CD14-positive monocyte (primary cell): ENCODE data around the gene DEPDC5. TPM values are rescaled to one million over a fixed set of nuclear protein-coding genes. Genes with fewer than 3 reads are reported as not detected.

ENCODE experiments used
- DNase-seq, 3 donors: peaks; one replicate each; pipeline ENCODE4 v3.0.0-alpha.2; 2011 to 2022
- H2AFZ ChIP-seq: 2 replicates; pipeline ENCODE4 v1.6.0; 2012; ENCODE audit warnings: mild to moderate bottlenecking, low read depth, low read length, inconsistent platforms; ENCODE audit not compliant: insufficient read depth, poor library complexity, severe bottlenecking
- H3K27ac ChIP-seq, 2 donors: 1 replicate in 1 of 2; 2 replicates in 1 of 2; pipeline ENCODE4 v1.5.1; 2012 to 2013; ENCODE audit warnings: low read length in 2 of 2, control low read depth in 1 of 2, inconsistent platforms in 1 of 2, low read depth in 1 of 2, mild to moderate bottlenecking in 1 of 2
- H3K27me3 ChIP-seq, 2 donors: one replicate each; pipeline versions ENCODE4 v1.6.0 to v1.6.1; 2011 to 2013; ENCODE audit warnings: low read length in 2 of 2; ENCODE audit not compliant: control insufficient read depth in 2 of 2, insufficient read depth in 2 of 2
- H3K36me3 ChIP-seq, 2 donors: replicated peaks in 1 of 2; 1 replicate in 1 of 2; 2 replicates in 1 of 2; pipeline versions ENCODE4 v1.5.1 to v1.6.1; 2012 to 2013; ENCODE audit warnings: low read length in 2 of 2, control low read depth in 1 of 2, inconsistent platforms in 1 of 2, mild to moderate bottlenecking in 1 of 2; ENCODE audit not compliant: insufficient read depth in 2 of 2, control insufficient read depth in 1 of 2
- H3K4me1 ChIP-seq, 2 donors: 1 replicate in 1 of 2; 2 replicates in 1 of 2; pipeline versions ENCODE4 v1.5.1 to v1.6.1; 2012 to 2013; ENCODE audit warnings: low read length in 2 of 2, control low read depth in 1 of 2, inconsistent platforms in 1 of 2, mild to moderate bottlenecking in 1 of 2, moderate library complexity in 1 of 2; ENCODE audit not compliant: insufficient read depth in 2 of 2, control insufficient read depth in 1 of 2
- H3K4me2 ChIP-seq: replicated peaks from 2 replicates; pipeline ENCODE3; 2012; ENCODE audit warnings: low read length, moderate library complexity, mild to moderate bottlenecking; ENCODE audit not compliant: poor library complexity, severe bottlenecking; ENCODE audit errors: extremely low read depth
- H3K4me3 ChIP-seq, 3 experiments: fragments of 200-600 bp in 1 of 3; sonication (generic) in 1 of 3; replicated peaks in 1 of 3; 1 replicate in 2 of 3; 2 replicates in 1 of 3; pipeline ENCODE4 v1.5.1; 2011 to 2013; ENCODE audit warnings: low read length in 3 of 3, mild to moderate bottlenecking in 3 of 3, control low read depth in 2 of 3, low read depth in 2 of 3, inconsistent platforms in 1 of 3, moderate library complexity in 1 of 3
- H3K79me2 ChIP-seq: 2 replicates; pipeline ENCODE4 v1.6.0; 2012; ENCODE audit warnings: mild to moderate bottlenecking, control low read depth, inconsistent platforms, low read length, moderate library complexity; ENCODE audit not compliant: insufficient read depth
- H3K9ac ChIP-seq: 2 replicates; pipeline ENCODE4 v1.6.0; 2017; ENCODE audit warnings: low read length, mild to moderate bottlenecking; ENCODE audit not compliant: insufficient read depth, poor library complexity, severe bottlenecking
- H3K9me3 ChIP-seq, 2 donors: replicated peaks in 1 of 2; 1 replicate in 1 of 2; 2 replicates in 1 of 2; pipeline versions ENCODE4 v1.5.1 to v1.6.1; 2012 to 2013; ENCODE audit warnings: low read length in 2 of 2, control low read depth in 1 of 2; ENCODE audit not compliant: control insufficient read depth in 1 of 2, insufficient read depth in 1 of 2
- H4K20me1 ChIP-seq: 2 replicates; pipeline ENCODE4 v1.6.0; 2012; ENCODE audit warnings: mild to moderate bottlenecking, low read length, control low read depth, moderate library complexity; ENCODE audit not compliant: insufficient read depth
- H3K27ac Mint-ChIP-seq, 7 donors: one replicate each; pipeline ENCODE4 v1.8.0; 2020; ENCODE audit warnings: mild to moderate bottlenecking in 7 of 7, mixed read lengths in 7 of 7, moderate library complexity in 6 of 7, inconsistent platforms in 2 of 7
- H3K27me3 Mint-ChIP-seq, 3 donors: one replicate each; pipeline ENCODE4 v1.8.0; 2021 to 2022; ENCODE audit warnings: low read depth in 3 of 3, mild to moderate bottlenecking in 3 of 3, mixed read lengths in 3 of 3, moderate library complexity in 3 of 3, inconsistent platforms in 1 of 3
- H3K36me3 Mint-ChIP-seq, 2 donors: one replicate each; pipeline ENCODE4 v1.8.0; 2020; ENCODE audit warnings: mixed read lengths in 2 of 2, inconsistent platforms in 1 of 2, mild to moderate bottlenecking in 1 of 2
- H3K4me1 Mint-ChIP-seq: one replicate; pipeline ENCODE4 v1.8.0; 2020; ENCODE audit warnings: mild to moderate bottlenecking, mixed read lengths
- H3K4me3 Mint-ChIP-seq, 2 donors: one replicate each; pipeline ENCODE4 v1.8.0; 2020; ENCODE audit warnings: mild to moderate bottlenecking in 2 of 2, mixed read lengths in 2 of 2, moderate library complexity in 1 of 2
- H3K9me3 Mint-ChIP-seq, 7 donors: one replicate each; pipeline ENCODE4 v1.8.0; 2020 to 2022; ENCODE audit warnings: mixed read lengths in 7 of 7, mild to moderate bottlenecking in 6 of 7, moderate library complexity in 6 of 7, inconsistent platforms in 2 of 7
- WGBS: methylation state at CpG from one replicate; pipeline ENCODE4 v1.1.5; 2013; ENCODE audit warnings: missing lambda C conversion rate; ENCODE audit not compliant: insufficient coverage; 5-methylcytosine and 5-hydroxymethylcytosine counted together
- intact Hi-C, 2 donors: fragments of 100-400 bp; cut with micrococcal nuclease; formaldehyde crosslinking; loops; one replicate each; pipeline versions ENCODE4 v1.15.0 to v1.15.1; 2023
- polyA plus RNA-seq, 3 donors: library from polyadenylated mRNA; depleted of rRNA in 1 of 3; unstranded in 2 of 3; stranded (reverse) in 1 of 3; fragments of 300-500 nt in 2 of 3; fragments of >200 nt in 1 of 3; fragmentation: Illumina TruSeq in 2 of 3; gene quantifications; 1 replicate in 2 of 3; 2 replicates in 1 of 3; pipeline ENCODE4 v1.2.3, GENCODE V29; 2012 to 2021
- TF ChIP-seq, protein P1 (sequence below): fragments of 200-600 bp; IDR thresholded peaks from one replicate; pipeline ENCODE4 v1.8.0; 2022; ENCODE audit warnings: antibody characterized with exemption, mild to moderate bottlenecking

The DEPDC5 gene
- polyA plus RNA-seq, 3 donors: 2.2 to 19.5 (median 4.1) TPM

DNA sequence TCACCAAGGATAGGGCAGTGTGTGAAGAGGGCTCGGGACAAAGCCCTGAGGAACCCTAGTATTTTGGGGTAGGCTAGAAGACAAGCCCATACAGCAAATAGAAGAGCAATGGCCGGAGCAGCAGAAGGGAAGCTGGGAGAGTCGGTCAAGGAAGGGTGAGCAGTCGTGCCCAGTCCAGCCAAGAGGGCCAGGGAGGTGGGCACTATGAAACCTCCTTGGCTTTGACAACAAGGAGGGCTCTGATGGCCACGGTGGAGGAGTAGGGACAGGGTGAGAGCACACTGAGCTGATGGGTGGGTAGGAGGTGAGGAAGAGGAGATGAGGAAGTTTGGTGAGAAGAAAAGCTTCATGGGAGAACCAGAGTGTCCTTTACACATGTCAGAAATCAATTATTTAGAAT is 188.3 kb downstream of the DEPDC5 start:
- peak overlapping the region in 1 of 7 donors; percentile 22 for H3K27ac Mint-ChIP-seq
- H3K4me2 ChIP-seq: no peak overlapping the region
- H3K4me3 ChIP-seq: no peak overlapping the region
- peaks cover 24% of the 10 kb centered on the region for H3K4me1 Mint-ChIP-seq
- H3K4me1 ChIP-seq: peaks cover 39 to 43% of the 10 kb centered on the region in 2 donors
- no peaks in the 10 kb centered on the region for H3K9me3 ChIP-seq
- no peak overlapping the region for H3K27ac ChIP-seq
- H3K4me3 Mint-ChIP-seq: no peak overlapping the region
- H2AFZ ChIP-seq: no peak overlapping the region
- no peaks in the 10 kb centered on the region for H3K27me3 ChIP-seq
- peaks cover 0 to 5% (median 0%) of the 10 kb centered on the region in 3 donors for H3K27me3 Mint-ChIP-seq
- intact Hi-C loops: loop anchor here (5.0 to 10.0 kb wide), 4 partner anchors 187 to 307 kb away; partner anchors contain the start of genes DEPDC5 (in 2 of the 2), PISD (in 2 of the 2) and PRR14L (in 2 of the 2)
- no peaks in the 10 kb centered on the region for H3K9me3 Mint-ChIP-seq
- 93% methylated on average over 5 of the region's 5 CpGs for WGBS
- peaks cover 22% of the 10 kb centered on the region for H4K20me1 ChIP-seq
- no peak overlapping the region for H3K9ac ChIP-seq
- peaks cover 26% of the 10 kb centered on the region for H3K79me2 ChIP-seq
- TF ChIP-seq, protein P1, sequence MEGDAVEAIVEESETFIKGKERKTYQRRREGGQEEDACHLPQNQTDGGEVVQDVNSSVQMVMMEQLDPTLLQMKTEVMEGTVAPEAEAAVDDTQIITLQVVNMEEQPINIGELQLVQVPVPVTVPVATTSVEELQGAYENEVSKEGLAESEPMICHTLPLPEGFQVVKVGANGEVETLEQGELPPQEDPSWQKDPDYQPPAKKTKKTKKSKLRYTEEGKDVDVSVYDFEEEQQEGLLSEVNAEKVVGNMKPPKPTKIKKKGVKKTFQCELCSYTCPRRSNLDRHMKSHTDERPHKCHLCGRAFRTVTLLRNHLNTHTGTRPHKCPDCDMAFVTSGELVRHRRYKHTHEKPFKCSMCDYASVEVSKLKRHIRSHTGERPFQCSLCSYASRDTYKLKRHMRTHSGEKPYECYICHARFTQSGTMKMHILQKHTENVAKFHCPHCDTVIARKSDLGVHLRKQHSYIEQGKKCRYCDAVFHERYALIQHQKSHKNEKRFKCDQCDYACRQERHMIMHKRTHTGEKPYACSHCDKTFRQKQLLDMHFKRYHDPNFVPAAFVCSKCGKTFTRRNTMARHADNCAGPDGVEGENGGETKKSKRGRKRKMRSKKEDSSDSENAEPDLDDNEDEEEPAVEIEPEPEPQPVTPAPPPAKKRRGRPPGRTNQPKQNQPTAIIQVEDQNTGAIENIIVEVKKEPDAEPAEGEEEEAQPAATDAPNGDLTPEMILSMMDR: no peak
- no peak for DNase-seq
- no peaks in the 10 kb centered on the region for H3K36me3 ChIP-seq
- peaks cover 0 to 2% of the 10 kb centered on the region in 2 donors for H3K36me3 Mint-ChIP-seq

DNA sequence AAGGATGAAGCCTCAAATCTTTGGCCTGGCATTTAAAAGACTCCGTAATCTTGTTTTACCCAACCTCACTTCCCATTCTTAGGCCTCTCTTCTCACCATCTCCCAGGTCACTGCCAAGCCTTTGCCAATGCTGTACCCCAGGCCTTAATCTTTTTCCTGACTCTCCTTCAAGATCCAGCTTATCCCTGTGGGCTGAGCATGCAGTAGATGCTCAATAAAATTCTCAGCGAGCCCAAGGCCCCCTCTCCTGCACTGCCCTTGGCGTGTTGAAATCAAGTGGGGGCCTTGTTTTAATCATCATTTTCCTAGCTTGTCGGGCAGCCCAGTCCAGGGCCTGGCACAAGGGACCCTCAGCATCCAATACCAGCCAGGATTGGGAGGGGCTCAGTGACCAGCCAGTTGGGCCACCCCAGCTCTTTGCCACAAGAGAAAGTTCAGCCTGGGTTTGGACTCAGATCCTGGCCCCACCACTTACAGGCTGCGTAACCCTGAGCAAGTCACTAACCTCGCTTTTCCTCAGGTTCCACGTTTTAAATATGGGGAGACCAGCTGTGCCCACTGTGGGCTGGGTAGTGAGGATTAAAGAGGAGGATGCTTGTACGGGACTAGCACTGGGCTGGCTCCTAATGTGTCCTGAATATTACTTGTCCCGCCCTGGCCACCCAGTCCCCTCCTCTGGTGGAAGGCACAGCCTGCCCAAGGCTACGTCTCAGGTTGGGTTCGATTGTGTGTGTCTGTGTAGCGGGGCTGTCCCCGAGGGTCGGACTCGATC is 189.6 kb downstream of the DEPDC5 start:
- peaks cover 40 to 49% of the 10 kb centered on the region in 2 donors for H3K4me1 ChIP-seq
- Mint-ChIP-seq H3K9me3 (no peaks in the 10 kb centered on the region), H3K27me3 (peaks cover 0 to 3% (median 0%) of the 10 kb centered on the region in 3 donors), H3K36me3 (peaks cover 9 to 10% of the 10 kb centered on the region in 2 donors), H3K4me1 (peaks cover 34% of the 10 kb centered on the region), H3K27ac (peak overlapping the region; percentile 78 to 96 (median 90)), H3K4me3 (peak overlapping the region in 1 of 2 donors; percentile 93)
- H3K9ac ChIP-seq: peak overlapping the region; percentile 78
- peak overlapping the region; percentile 90 for H2AFZ ChIP-seq
- peaks cover 34% of the 10 kb centered on the region for H4K20me1 ChIP-seq
- H3K4me3 ChIP-seq: peak overlapping the region; percentile 25 to 99 (median 56)
- peaks cover 3 to 11% of the 10 kb centered on the region in 2 donors for H3K36me3 ChIP-seq
- peaks cover 39% of the 10 kb centered on the region for H3K79me2 ChIP-seq
- intact Hi-C loops: loop anchor here (5.0 to 10.0 kb wide), 4 partner anchors 189 to 309 kb away; partner anchors contain the start of genes DEPDC5 (in 2 of the 2), PISD (in 2 of the 2) and PRR14L (in 2 of the 2)
- DNase-seq: no peak
- peak overlapping the region; percentile 99 for H3K4me2 ChIP-seq
- no peaks in the 10 kb centered on the region for H3K27me3 ChIP-seq
- no peaks in the 10 kb centered on the region for H3K9me3 ChIP-seq
- 32% methylated on average over 11 of the region's 15 CpGs for WGBS
- TF ChIP-seq, protein P1: no peak
- peak overlapping the region; percentile 79 to 80 for H3K27ac ChIP-seq
